ENCODE results near the gene FAM72B.
"Not testable (repeated sequence)": the region's sequence is repeated elsewhere in the genome, so short reads cannot be mapped to it uniquely, and the experiment has no call there.

Gene FAM72B

DNA sequence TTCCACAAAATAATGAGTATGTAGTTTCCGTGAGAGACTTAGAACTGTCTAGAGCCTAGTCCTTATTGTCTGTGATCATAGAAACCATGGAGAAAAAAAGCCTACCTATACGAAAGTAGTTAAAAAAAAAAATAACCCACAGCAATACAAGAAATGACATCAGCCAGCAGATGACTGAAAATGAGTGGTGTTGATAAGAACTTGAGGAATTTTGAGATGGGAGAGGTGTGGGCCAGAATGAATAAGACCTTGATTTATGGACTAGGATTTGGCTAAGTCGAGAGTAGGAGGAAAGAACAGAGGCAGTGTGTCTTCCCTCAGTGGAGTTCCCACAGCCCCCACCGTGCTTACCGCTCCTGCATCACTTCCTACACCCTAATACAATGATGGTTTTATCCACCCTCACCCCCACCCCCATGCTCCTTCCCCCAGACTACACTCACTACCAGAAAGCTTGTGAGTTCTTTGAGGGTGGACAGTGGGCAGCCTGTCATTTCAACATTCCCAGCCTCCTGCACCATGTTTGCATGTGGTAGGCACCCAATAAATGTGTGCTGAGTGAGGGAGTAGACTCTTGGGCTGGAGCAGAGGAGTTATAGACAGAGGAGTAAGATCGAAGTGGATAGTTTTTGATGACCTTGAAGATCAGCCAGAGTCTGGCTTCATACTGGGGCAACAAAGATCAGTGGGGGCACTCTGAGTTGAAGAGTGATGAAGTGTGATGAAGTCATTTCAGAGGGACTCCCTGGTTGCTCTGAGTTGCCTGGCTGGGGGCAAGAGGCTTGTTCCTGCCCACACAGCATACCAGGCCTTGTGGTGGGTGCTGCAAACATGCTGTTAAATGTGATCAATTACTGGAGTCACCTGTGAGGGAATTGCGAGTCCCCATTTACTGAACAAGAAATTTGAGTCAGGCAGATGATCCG lies 21.9 kb upstream of the FAM72B start:
- DNase-seq (ENCODE audit: low read depth); H3K4me3 ChIP-seq (ENCODE audit: low read depth, low read length); in situ Hi-C loops (cut with HindIII; ENCODE audit: low sequenced_read_pairs): not testable (repeated sequence)

DNA sequence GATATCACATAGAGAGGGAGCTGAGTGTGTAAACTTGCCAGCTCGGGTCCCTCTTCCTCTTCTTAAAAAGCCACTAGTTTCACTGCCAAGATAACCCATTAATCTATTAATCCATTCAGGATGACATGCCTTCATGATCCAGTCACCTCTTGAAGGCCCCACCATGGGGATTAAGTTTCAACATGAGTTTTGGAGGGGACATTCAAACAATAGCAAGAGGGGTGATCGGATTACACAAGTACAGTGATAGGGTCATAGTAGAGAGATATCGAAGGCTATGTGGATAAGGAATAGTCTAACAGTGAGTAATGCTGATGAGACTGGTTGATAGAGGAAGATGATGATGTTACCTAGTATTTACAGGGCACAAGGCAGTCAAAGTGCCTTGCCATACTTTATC lies 18.8 kb upstream of the FAM72B start:
- in situ Hi-C loops (cut with HindIII; ENCODE audit: low sequenced_read_pairs); H3K4me3 ChIP-seq (ENCODE audit: low read depth, low read length); DNase-seq (ENCODE audit: low read depth): not testable (repeated sequence)

DNA sequence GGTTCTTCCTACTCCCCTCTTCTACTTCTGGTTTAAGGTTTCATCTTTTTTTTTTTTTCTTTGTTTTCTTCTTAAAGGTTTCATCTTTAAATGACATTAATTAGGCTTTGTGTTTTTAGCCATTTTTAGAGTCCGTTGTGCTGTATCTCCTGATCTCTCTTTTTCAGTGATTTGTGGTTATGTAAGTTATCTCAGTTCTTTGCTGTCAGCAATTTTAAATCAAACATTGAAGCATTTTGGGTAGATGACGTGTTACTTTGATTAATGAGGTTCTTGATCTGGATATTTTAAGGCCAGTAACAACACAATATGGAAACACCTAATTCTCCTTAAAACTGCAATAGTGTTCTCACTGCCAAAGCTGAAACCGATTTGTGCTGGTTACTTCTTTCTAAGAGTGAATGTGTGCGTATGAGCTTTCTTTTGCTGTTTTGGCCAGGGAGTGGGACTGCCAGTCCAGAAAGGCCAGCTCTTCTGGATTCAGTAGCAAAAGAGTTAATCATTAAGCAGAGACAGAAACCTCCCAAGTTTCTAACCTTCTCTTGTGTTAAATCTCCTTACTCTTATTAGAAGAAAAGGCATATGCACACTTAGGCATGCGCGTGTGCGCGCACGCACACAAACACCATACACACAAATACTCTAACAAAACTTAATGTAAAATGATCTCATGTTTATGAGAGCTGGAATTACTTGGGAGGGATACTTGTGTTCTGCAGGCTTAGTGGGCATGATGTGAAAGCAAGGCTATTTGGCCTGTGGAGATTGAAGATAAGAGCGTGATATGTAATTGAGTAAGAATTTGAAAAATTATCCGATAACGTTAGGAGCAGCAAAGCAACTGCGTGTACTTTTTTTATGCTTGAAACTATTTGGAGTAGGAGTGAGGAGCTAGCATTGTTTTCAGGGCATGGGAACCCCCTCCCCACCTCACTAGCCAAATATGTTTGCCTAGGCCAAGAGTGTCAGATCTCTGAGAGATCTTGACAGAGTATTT lies 17.1 kb upstream of the FAM72B start:
- H3K4me3 ChIP-seq (ENCODE audit: low read depth, low read length); DNase-seq (ENCODE audit: low read depth); in situ Hi-C loops (cut with HindIII; ENCODE audit: low sequenced_read_pairs): not testable (repeated sequence)

DNA sequence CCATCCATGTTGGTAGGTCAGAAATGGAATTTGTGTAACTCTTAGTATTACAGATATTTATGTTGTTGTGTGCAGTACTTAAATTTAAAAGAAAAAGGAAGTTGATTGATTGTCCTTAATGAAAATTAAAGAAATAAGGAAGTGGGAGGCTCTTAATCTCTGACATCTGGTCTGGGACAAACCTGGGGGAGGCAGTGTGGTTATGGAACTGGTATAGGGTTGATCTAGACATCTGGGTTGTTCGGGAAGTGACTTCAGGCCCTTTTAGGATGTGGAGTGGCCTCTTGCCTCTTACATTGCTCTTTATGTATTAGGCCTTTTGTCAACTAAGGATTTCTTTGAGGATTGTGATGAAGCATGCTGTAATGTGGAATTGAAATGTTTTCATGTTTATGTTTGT lies 16.1 kb upstream of the FAM72B start:
- DNase-seq (ENCODE audit: low read depth); in situ Hi-C loops (cut with HindIII; ENCODE audit: low sequenced_read_pairs); H3K4me3 ChIP-seq (ENCODE audit: low read depth, low read length): not testable (repeated sequence)

DNA sequence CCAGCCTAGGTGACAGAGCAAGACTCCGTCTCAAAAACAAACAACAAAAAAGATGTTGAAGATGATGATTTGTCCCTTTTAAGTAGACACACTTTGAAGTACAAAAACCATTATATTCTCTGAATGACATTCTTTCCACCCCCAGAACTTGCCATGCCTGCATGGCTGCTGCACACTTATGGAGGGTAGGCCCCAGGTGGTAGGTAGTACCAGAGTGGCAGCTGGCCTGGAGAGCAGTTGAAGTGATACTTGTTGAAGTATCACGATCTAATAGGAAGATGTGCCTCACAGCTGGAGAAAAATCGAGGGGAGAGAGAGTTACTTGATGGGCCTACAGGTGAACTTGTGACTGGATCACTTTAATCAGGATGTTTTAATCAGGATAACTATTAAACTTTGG lies 15.6 kb upstream of the FAM72B start:
- H3K4me3 ChIP-seq (ENCODE audit: low read depth, low read length); DNase-seq (ENCODE audit: low read depth); in situ Hi-C loops (cut with HindIII; ENCODE audit: low sequenced_read_pairs): not testable (repeated sequence)

DNA sequence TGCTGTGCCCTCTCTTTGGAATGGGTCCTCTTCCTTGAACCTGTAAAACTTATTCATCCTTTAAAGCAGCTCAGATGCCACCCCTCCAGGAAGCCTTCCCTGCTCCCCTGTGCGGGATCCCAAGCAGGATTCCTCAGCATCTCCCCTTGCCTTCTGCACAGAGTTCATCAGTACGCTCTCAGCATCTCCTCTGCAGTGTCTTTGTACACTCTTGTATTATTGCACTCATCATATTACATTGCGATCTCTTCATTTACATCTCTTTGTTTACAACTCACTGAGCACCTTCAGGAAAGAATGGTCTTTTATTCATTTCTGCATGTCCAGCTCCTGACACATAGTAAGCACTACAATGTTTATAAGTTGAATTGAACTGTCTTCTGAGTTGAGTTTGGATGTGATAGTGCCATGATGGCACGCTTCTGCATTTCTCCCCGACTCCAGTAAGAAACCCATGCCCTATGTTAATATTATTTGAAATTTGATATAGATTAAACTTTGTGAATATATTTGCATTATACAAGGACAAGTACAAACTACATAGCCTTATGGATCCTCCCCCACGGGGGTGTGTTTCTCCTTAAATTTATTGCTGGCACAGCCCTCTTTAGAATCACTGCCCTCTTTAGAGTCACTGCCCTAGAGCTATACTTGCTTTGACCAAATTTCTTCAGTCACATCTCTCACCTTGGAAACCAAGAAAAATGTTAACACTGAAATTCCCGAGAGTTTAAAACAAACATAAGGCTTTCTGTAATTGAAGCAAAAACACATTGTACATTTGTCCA lies 13.1 kb upstream of the FAM72B start:
- DNase-seq (ENCODE audit: low read depth); in situ Hi-C loops (cut with HindIII; ENCODE audit: low sequenced_read_pairs); H3K4me3 ChIP-seq (ENCODE audit: low read depth, low read length): not testable (repeated sequence)

DNA sequence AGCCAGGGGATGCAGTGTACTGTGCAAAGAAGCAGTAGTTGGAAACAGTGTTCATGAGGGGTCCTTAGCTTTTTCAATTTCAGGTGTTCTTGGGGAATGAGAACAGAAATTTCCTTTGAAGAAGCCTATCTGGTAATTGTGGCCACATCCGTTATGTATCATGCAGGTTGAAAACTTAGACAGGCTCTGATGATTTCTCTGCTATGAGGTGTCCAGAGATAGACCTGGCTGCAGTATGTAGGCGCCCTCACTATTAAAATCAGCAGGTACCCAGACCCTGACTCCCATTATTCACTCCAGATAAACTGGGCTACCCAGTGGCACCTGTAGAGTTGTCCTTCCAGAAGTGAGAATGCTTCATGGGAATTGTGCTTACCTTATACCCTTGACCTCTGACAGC lies 8.4 kb upstream of the FAM72B start:
- in situ Hi-C loops (cut with HindIII; ENCODE audit: low sequenced_read_pairs); H3K4me3 ChIP-seq (ENCODE audit: low read depth, low read length); DNase-seq (ENCODE audit: low read depth): not testable (repeated sequence)

DNA sequence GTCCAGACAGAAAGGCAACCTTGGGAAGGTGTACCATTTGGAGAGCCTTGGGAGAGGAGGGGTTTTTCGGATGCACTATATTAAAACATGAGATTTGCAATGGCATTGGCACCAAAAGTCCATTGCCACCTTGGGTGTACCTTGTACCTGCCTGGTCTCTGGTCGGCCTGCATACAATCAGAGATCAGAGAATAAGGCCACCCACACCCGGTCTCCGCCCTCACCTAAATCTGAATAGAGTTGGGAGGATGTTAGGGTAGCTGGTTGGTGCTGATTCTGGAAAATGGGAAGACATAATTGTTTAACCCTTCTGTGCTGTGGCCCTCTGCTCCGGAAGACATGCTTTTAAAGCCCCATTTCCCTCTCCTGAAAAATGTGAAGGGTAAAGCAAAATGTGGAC lies 3.8 kb upstream of the FAM72B start:
- in situ Hi-C loops (cut with HindIII; ENCODE audit: low sequenced_read_pairs); DNase-seq (ENCODE audit: low read depth): not testable (repeated sequence)
- peak overlapping the region; percentile 24 for H3K4me3 ChIP-seq (ENCODE audit: low read depth, low read length)

DNA sequence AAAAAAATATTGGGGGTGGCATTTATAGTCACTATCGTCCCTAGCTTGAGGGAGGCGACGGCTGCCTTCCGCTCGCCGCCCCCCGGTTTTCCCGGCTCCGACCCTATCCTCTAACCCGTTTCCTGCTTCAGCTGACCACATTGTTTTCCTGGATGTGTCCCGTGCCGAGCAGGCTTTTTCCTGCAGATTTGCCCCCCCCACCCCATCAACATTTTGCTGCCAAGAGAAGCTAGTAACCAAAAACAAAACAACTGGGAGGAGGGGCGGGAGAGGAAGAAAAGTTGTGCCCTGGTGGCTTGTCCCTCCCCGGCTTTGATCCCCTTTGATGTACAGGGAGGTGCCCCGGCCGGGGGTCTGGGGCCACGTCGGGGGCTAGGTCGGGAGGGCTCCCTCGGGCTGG lies 2.1 kb upstream of the FAM72B start:
- DNase-seq (ENCODE audit: low read depth); H3K4me3 ChIP-seq (ENCODE audit: low read depth, low read length); in situ Hi-C loops (cut with HindIII; ENCODE audit: low sequenced_read_pairs): not testable (repeated sequence)

DNA sequence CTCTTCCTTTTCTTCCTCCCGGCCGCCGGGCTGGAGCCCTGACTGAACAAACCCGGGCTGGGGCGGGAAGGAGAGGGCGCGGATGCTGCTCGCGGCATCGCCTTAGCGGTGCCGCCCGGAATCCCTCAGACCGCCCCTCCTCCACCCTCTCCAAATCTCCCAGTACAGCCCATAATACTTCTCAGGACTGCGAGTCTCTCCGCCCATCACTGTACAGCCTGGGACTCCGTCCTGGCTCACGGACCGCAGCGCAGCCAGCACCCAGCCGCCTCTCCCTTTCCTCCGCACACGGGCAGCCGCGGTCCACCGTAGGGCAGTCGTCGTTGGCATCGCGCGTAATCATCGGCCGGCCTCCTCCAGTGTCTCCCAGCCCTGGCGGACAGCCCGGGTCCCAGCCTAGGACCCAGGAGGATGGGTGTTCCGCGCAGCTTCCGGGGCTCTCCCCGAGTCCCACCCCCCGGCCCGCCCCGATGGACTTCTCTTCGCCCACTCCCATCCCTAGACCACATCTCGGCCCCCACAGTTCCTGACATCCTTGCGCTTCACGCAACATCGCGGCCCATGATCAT lies 1.1 kb upstream of the FAM72B start:
- peak overlapping the region; percentile 29 for H3K4me3 ChIP-seq (ENCODE audit: low read depth, low read length)
- DNase-seq (ENCODE audit: low read depth); in situ Hi-C loops (cut with HindIII; ENCODE audit: low sequenced_read_pairs): not testable (repeated sequence)

DNA sequence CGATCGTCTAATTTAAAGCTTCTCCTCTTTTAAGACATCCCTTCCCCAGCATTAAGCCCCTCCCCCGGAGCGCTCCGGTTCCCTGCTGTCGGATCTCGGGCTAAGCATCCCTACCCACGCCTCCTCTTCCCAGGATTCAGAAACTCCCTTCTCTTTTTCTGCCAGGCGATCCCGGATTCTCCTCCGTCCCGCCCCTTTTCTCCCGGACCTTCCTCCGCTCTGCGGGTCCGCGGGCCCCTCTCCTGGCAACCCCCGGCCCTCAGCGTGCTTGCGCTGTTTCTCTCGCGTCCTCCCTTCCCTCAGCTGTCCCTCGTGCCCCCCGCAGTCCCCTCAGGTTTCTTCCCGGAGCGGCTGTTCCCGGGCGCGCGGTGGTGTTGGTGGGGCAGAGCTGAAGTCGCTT lies 273 bp downstream of the FAM72B start:
- in situ Hi-C loops (cut with HindIII; ENCODE audit: low sequenced_read_pairs); DNase-seq (ENCODE audit: low read depth): not testable (repeated sequence)
- peak overlapping the region; percentile 45 for H3K4me3 ChIP-seq (ENCODE audit: low read depth, low read length)

DNA sequence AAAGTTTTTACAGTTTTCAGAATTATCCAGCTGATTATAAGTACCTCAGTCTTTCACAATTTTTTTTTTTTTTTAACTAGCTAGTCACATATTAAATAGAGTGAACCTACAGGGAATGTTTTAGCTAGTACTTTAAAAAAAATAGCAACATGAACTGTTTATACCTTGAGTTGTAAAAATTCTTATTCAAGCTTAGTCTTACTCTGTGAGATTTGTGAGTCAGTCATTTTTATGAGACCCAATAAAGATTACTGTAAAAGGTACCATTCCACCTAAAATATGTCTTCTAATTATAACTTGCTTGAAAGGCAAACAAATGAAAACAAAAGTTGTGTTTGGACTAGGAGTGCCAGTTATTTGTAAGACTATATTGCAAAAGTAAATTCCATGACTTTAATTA lies 5.9 kb downstream of the FAM72B start:
- H3K4me3 ChIP-seq (ENCODE audit: low read depth, low read length); in situ Hi-C loops (cut with HindIII; ENCODE audit: low sequenced_read_pairs); DNase-seq (ENCODE audit: low read depth): not testable (repeated sequence)

DNA sequence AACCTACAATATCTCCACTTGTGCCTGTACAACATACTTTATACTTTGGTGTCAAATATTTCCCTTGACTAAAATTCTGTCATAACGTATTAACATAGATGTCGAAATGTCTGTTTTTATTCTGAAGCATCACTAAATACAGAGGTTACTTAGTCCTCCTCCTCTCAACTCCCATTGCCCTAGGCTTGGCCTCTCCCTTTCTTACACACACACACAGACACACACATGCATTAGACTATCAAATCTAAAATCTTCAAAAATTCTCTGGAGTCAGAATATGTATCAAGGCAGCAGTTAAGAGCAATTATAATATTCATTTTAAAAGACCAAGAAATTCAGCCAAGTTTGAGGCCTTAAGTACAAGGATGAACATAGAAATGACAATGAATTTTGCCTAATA lies 7.5 kb downstream of the FAM72B start:
- in situ Hi-C loops (cut with HindIII; ENCODE audit: low sequenced_read_pairs); DNase-seq (ENCODE audit: low read depth); H3K4me3 ChIP-seq (ENCODE audit: low read depth, low read length): not testable (repeated sequence)

DNA sequence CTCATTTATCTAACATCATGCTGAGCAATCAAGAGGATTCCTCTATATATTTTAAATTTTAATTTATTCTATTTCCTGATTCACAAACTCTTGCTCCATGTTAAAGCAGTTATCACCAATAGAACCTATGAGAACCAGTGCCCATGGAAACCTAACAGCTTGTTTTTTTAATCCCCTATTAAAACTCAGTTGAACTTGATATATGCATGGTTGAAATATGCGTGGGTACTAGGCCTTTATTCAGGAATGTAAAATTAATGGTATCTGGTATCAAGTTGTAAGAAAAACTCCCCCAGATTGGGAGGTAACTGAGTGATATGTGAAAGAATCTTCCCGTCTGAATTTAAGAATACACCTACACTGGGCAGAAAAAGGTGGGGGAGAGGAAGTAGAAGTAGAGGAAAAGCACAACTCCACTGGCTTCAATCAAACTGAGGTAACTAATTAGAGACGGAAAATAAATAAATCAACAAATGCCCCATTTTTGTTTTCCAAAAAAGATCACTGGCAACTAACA lies 15.9 kb downstream of the FAM72B start:
- H3K4me3 ChIP-seq (ENCODE audit: low read depth, low read length); DNase-seq (ENCODE audit: low read depth); in situ Hi-C loops (cut with HindIII; ENCODE audit: low sequenced_read_pairs): not testable (repeated sequence)

DNA sequence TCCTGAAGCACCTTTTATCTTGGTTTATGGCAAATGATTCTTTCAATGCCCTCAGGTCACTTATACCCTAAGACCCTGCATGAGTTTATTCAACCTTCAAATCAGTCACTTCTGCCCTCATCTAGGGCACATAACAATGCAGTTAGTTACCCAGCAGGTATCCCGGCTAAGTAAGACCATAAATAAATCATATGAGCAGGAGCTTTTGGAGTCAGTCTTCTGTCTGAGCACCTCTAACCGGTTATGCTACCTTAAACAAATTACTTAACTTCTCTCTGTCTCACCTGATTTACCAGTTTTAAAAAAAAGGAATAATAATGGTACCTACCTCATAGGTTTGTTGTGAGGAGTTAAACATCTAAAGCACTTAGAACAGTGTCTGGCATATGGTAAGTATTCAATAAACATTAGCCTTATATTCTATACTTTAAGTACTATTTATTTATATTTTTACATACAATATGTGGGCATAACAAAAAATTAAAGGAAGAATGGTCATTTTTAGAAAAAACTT lies 16.9 kb downstream of the FAM72B start:
- H3K4me3 ChIP-seq (ENCODE audit: low read depth, low read length); in situ Hi-C loops (cut with HindIII; ENCODE audit: low sequenced_read_pairs); DNase-seq (ENCODE audit: low read depth): not testable (repeated sequence)

DNA sequence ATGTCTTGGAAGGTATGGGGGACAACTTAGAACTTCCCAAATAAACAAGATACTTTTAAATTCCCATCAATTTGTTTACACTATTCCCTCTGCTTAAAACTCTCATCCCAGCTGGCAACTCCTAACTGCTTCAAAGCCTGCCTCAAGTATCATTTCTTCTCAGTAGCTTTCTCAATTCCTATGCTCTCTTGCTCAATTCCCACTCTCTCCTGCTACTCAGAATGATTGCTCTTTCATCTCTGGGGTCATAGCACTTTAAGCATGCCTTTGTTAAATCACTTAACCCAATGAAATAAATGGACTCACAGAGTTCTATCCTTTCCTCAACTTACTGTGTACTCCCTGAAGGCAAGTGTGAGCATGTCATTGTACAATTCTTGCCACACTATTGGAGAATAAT lies 18.8 kb downstream of the FAM72B start:
- DNase-seq (ENCODE audit: low read depth); H3K4me3 ChIP-seq (ENCODE audit: low read depth, low read length); in situ Hi-C loops (cut with HindIII; ENCODE audit: low sequenced_read_pairs): not testable (repeated sequence)

All from astrocyte of the cerebellum (primary cell).